Hippocampal formation (tissue), 2 donors: ENCODE data around the gene FAM184A.
"Not testable (repeated sequence)": the region's sequence is repeated elsewhere in the genome, so short reads cannot be mapped to it uniquely, and the experiment has no call there.

Source experiments
- DNase-seq, 2 donors: peaks; one replicate each; lab custom pipeline; 2025; lab: John Stamatoyannopoulos, UW

FAM184A gene

GRCh38 chr6:119100115-119100514, 21.7 kb upstream of the FAM184A start:
- DNase-seq = no peak

DNA sequence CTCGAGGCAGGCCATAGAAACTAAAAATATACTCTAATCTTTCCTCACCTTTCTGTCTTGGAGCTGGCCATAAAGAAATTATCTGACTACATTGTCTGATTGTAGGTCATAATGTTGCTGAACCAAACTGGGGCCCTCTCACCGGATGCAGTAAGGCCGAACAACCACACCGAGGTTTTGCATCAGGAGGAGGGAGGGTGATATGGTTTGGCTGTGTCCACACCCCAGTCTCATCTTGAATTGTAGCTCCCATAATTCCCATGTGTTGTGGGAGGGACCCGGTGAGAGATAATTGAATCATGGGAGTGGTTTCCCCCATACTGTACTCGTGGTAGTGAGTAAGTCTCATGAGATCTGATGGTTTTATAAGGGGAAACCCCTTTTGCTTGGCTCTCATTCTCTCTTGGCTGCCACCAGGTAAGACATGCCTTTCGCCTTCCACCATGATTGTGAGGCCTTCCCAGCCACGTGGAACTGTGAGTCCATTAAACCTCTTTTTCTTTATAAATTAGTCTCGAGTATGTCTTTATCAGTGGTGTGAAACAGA, 19.4 kb upstream of the FAM184A start:
- not testable (repeated sequence) for DNase-seq

- peak; percentile 43 to 61 for DNase-seq
Measured at GRCh38 chr6:119096721-119097565, 18.5 kb upstream of the FAM184A start.

- no peak for DNase-seq
Measured at GRCh38 chr6:119090256-119090655, 11.8 kb upstream of the FAM184A start.

GRCh38 chr6:119084784-119085183, 6.3 kb upstream of the FAM184A start:
- DNase-seq = no peak

GRCh38 chr6:119083007-119083406, 4.5 kb upstream of the FAM184A start:
- no peak for DNase-seq

DNA sequence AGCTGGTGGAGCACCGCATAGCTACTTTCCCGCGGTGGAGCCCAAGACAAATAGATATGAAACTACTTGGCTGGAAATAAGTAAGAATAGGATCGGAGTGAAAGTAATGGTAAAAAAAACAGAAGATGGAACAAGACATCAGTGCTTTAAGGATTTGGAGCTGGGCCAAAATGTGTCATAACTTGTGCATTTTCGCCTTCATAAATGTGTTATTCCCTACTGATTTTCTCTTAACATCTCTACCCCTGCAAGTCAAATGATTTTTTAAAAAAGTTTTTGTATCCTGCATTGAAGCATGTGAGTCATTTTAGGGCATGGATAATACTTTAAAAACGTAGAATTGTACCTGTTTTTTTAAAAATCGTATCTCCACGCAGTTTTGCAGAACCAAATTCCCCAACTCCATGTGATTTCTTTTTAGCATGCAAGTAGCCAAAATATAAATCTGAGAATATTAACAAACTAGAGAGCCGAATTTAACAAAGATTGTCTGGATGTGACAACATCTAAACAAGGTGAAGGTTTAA, 882 bp upstream of the FAM184A start:
- no peak for DNase-seq

GRCh38 chr6:119077643-119078375, 655 bp downstream of the FAM184A start:
- peak in 1 of 2 donors; percentile 11 for DNase-seq

DNA sequence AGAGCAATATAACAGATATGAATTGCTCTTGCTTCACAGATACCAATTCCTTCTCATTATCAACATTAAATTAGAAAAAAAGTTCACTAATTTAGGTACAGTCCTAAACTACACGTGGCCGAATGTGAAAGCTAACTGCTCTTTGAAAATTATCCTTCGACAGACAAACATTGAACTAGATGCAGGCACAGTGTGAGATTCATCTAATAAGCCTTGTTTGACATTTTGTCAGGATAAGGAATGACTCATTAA, 1.1 kb downstream of the FAM184A start:
- no peak for DNase-seq

- DNase-seq = no peak
Measured at GRCh38 chr6:119076576-119077390, 1.7 kb downstream of the FAM184A start.

GRCh38 chr6:119076173-119076572, 2.3 kb downstream of the FAM184A start:
- DNase-seq = no peak

- DNase-seq = no peak
Measured at GRCh38 chr6:119075200-119075981, 3.1 kb downstream of the FAM184A start.

- no peak for DNase-seq
Measured at GRCh38 chr6:119073307-119074051, 5.0 kb downstream of the FAM184A start.

DNA sequence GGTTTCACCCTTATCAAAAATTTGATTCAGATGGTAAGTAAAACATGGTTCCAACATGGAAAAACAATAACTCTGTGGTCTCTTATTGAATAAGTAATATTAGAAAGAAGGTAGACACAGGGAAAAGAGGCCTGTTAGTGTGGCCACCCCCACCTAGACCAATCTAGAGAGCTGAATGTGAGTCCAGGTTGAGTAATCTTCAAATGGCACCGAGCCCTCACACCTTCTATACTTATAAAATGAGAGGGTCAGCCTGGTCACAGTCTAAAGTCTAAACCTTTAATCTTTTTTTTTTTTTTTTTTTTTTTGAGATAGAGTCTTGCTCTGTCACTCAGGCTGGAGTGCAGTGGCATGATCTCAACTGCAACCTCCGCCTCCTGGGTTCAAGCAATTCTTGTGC, 6.9 kb downstream of the FAM184A start:
- DNase-seq = no peak

DNA sequence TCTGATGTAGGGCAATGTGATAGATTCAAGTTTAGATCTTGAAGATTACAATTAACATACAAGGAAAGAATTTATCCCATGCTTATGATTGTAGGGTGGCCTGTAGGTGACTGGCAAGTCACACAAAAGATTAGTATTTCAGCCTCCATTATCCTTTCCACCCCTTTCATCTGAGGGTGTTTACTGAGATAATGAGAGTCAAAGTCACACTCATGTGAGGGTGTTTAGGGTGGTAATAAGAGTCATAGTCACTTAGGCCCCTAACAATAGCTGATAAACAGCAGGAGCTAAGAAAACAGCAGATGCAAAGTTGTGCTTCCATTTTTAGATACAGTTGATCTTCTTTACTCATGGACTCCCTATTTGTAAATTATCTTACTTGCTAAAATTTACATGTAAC, 11.4 kb downstream of the FAM184A start:
- DNase-seq = no peak

DNA sequence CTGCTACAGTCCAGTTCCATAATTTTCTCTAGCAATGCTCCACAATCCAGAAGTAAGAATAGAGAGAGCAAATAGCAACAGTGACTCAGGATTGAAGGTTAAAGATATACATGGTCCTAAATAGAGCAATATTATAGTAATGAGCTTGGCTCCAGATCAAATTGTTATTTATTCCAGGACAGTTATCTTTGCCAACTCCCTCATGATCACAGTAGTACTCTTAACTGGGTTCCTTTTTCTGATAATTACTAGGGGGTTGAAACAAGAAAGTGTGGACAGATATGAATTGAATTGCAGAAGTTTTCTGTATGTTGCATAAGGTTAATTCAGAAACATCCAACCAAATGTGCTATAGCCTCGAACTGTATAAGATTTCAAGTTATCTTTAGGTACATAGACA, 11.9 kb downstream of the FAM184A start:
- no peak for DNase-seq

DNA sequence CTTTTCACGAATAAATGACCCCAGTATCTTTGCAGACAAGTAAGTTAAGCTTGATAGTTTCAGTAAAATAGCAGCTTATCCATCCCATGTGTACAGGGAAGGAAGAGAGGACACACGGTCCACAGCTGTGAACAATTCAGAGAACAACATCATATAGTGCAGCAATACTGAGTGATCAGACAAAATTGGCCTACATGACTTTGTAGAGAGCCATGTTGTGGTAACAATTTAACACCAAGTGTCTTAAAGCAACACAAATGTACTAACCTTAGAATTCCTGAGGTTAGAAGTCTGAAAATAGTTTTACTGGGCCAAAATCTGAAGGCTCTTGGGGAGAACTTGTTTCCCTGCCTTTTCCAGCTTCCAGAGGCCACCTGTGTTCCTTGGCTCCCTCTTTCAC, 12.5 kb downstream of the FAM184A start:
- DNase-seq = no peak

- DNase-seq = no peak
Measured at GRCh38 chr6:119065382-119065781, 13.1 kb downstream of the FAM184A start.

DNA sequence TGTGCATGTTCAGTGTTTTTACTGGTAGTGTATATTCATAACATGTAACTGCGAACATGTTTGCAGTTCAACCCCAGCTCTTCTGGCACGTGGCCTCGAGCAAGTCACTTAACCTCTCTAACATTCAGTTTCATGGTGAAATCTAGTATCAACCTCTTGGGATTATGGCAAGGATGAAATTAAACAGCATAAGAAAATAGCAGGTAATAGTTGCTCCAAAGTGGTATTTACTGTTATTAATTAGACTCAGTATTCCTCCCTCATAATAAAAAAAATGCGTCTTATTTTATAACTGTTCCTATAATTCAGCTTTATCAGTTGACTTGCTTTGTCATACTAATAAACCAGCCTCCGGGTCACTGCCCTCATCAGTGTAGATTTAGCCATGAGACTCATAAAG, 15.0 kb downstream of the FAM184A start:
- no peak for DNase-seq

DNA sequence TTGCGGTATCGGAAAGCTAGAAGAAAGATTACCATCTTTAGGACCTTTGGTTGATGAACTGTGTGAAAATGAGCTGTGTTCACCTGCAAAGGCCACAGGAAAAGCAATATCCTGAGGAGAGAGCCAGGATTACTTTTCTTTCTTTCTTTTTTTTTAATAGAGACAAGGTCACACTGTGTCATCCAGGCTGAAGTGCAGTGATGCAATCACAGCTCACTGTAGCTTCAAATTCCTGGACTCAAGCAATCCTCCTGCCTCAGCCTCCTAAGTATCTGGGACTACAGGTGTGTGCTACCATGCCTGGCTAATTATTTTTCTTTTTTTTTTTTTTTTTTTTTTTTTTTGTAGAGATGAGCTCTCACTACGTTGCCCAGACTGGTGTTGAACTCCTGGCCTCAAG, 17.2 kb downstream of the FAM184A start:
- DNase-seq = no peak
